Measurements from ENCODE around the gene SCUBE2.

DNA sequence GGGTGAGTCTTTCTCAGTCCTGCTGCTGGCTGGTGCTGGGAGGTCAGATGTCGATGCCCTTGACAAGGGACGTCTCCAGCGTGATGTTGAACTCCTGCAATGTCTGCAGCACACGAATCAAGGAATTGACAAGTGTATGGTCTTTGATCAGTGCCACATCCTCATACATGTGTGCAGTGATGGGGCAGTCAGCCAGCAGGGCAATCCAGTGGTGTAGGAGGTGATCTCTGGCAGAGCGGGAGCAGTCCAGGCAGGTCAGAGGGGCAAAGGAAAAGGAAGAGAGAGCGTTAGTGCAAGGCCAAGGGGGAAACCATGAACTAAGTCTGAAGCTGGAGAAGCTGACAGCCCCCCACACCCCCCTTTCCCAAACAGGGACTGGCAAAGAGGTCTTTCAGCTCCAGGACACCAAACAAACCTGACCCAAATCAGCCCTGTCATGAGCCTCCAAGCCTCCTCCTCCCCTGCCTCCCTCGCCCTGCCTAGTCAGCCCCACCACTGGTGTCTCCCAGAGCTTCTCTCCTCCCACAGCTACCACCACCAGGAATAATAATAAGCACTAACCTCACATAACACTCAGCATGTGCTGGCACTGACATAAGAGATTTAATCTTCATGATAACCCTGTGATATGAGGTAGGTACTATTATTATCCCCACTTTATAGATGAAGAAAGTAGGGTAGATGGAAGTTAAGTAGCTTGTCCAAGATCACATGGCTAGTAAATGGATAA lies 48.4 kb upstream of the SCUBE2 start:
- no peak for TF ChIP-seq EZH2 (IDR thresholded peaks at IDR 0.05; ENCODE audit: borderline replicate concordance, low read length)
- TF ChIP-seq, protein P1, sequence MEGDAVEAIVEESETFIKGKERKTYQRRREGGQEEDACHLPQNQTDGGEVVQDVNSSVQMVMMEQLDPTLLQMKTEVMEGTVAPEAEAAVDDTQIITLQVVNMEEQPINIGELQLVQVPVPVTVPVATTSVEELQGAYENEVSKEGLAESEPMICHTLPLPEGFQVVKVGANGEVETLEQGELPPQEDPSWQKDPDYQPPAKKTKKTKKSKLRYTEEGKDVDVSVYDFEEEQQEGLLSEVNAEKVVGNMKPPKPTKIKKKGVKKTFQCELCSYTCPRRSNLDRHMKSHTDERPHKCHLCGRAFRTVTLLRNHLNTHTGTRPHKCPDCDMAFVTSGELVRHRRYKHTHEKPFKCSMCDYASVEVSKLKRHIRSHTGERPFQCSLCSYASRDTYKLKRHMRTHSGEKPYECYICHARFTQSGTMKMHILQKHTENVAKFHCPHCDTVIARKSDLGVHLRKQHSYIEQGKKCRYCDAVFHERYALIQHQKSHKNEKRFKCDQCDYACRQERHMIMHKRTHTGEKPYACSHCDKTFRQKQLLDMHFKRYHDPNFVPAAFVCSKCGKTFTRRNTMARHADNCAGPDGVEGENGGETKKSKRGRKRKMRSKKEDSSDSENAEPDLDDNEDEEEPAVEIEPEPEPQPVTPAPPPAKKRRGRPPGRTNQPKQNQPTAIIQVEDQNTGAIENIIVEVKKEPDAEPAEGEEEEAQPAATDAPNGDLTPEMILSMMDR (conservative IDR thresholded peaks at IDR 0.05 in 1 of 2, IDR thresholded peaks at IDR 0.05 in 1 of 2; ENCODE audit: extremely low read depth in 1 of 2, insufficient read depth in 1 of 2, low read depth in 1 of 2, low read length in 2 of 2): no peak

All from mammary epithelial cell (primary cell).